Epidermal melanocyte (primary cell): Measurements from ENCODE around the gene FCHSD2.

Experiments
- DNase-seq: peaks from one replicate; pipeline ENCODE4 v3.0.0; 2011; ENCODE audit warnings: low spot score; ENCODE audit not compliant: insufficient read length

Gene FCHSD2

DNA sequence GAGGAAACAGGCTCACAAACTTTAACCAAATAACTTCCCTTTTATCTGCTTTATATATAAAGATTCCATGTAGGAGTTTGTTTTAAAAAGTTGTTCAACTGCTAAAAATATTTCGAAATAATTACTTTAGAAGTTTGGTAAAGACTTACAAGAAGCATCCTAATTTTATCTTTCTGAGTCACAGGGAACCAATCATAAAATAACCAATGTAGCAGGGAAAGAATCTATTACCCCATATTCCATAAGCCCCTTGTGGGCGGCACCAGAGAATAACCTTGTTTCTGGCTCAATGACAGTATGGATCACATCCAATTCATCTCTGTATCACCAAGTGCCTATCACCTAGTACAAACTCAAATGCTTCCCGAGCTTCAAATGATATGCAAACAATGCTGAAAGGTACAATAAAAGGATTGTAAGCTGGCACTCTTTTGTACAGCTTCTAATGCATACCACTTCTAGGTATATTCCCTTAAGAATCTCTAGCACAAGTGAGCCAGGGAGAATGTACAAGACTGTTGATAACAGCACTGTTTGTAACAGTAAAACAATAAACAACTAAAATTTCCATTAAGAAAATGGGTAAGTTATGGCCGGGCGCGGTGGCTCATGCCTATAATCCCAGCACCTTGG lies 169.5 kb downstream of the FCHSD2 start:
- no peak for DNase-seq

DNA sequence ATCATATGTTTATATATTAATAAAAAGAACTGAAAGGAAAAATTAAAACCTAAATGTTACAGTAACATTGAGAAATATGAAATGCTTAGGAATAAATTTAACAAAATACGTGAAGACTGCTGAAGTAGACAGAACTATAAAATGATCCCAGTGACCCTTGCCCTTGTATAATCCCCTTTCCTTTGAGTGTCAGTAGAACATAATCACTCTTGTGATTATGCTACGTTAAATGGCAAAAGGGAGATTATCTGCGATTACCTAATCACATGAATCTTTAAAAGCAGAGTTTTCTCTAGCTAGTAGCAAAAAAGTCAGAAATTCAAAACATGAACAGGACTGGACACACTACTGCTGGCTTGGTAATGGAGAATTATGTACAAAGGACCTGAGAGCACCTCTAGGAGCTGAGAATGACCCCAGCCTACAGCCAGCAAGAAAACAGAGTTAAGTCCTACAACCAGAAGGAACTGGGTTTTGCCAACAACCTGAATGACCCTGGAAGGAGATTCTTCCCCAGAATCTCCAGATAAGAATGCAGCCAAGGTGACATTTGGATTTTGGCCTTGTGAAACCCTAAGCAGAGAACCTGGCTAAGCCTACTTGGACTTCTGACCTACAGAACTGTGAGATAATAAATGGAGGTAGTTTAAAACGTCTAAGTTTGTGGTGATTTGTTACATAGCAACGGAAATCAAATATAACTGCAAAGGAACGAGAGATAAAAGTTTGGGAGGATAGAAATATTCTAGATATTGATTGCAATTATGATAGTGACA lies 170.7 kb downstream of the FCHSD2 start:
- no peak for DNase-seq

DNA sequence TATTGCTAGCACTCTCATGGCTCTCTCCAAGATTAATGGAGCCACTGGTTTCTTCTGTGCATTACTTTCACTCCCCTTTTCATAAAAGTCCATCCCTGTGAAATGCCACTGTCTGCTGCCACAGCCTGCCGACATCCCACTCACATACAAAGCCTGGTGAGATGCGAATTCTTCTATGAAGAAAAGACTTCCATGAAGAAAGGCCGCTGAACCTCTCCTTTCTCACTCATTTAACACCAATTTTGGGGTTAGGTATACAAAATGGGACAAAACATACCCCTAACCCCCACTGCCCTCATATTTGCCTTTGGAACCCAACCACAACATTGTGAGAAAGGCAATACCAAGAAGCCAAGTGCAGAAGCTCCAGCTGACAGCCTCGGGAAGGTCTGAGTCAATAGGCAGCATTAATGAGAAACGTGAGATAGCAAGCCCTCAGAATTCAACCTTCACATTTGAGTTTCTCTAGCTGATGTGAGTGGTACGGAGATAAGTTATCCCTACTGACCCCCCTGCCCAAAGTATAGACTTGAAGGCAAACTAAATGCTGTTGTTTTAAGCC lies 171.5 kb downstream of the FCHSD2 start:
- no peak for DNase-seq

DNA sequence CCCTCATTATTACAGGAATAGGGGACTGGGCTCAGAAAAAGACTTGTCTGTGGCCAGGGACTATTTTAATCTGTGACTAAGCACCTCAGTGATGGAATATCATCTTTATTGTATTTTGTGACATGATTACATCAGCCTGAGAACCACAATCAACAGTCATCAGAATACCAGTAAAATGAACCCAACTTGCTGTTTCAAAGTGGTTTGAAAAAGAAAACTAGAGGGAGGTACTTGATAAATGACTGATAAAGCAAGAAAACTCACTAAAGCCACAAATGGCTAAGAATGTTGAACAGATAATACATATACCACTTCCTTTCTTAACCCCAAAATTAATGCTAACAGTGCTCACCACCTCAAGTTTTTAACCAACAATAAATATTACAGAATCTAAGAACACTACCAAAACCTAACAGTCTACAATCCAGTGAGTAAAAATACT lies 172.2 kb downstream of the FCHSD2 start:
- DNase-seq = no peak

DNA sequence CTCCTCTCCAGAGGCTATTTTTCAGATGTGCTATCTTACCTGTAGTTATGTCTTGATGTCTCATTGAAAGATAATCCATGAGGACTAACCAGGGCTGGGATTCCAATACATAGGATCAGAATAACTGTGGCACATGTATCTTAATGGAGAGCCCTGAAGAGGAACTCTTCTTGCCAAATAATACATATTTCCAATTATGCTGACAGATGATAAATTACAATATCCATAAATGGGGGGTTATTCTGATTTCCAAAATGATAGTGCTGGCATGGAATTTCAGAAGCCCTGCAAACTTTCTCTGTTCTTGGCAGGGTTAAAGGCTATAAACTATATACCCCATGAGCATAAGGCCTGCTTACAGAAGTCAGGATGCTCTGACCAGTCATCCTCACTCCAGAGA lies 173.7 kb downstream of the FCHSD2 start:
- no peak for DNase-seq

DNA sequence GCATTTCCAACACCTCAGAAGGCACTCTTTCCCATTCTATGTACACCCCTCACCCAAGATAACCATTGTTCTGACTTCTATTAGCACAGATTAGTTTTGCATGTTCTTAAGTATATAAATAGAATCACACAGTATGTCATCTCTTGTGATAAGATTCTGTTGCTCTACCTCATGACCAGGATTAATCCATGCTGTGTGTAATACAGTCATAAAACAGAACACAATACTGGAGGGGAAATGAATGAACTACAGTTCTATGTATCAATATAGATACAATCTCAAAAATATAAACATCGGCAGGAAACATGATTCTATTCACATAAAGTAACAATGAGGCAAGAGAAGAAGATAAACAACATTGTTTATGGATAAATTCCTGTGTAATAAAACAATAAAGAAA lies 176.4 kb downstream of the FCHSD2 start:
- no peak for DNase-seq

DNA sequence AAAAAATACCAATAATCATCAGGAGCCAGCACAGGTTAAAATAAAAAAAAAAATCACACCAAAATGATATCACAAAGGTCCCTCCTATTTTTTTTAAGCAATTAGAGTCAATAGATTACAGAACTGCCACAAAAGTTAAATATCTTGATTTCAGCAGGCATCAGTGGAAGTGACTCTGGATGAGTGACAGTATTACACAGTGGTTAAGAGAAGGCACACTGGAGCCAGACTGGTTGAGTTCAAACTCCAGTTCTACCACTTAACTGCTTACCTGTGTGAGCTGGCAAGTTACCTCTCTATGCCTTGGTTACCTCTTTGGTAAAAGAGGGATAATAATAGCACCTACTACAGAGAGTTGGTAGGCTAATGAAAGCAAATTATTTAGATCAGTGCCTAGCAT lies 179.4 kb downstream of the FCHSD2 start:
- no peak for DNase-seq

DNA sequence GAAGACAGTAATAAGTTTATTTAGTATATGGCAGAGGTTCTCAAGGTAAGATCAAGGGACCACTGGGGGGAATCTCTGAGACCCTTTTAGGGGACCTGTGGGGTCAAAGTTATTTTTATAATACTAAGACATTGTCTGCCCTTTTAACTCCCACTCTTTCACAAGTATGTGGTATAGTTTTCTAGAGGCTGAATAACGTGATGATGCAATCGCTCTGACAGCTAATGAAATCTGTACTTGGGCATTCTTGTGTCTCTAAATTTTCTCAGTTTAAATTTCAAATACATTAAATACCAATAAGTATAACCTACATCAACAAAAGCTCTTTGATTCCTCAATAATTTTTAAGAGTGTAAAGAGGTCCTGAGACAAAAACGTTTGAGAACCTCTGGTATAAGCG lies 180.0 kb downstream of the FCHSD2 start:
- DNase-seq = no peak

DNA sequence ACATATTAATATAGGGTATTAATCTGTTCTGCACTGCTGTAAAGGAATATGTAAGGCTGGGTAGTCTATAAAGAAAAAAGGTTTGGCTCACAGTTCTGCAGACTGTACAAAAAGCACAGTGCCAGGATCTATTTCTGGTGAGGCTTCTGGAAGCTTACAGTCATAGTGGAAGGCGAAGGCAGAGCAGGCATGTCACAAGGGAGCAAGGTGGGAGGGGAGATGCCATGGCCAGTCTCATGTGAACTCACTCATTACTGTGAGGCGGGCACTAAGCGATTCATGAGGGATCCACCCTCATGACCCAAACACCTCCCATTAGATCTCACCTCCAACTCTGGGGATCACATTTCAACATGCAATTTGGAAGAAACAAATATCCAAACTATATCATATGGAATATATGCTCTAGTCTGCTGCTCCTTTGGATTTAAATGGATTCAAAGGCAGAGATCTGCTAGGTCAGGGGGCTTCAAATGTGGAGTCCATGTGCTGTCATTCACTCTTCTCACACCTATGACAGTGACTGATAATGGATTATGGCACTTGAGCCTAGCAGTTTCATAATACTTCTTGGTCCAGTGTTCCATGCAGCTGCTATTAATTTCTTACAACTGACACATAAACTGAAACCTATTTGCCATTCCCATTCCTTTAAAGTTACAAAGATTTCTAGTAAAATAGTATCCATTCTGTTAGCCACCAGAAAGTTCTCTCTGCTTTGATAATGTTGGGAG lies 182.0 kb downstream of the FCHSD2 start:
- DNase-seq = no peak

DNA sequence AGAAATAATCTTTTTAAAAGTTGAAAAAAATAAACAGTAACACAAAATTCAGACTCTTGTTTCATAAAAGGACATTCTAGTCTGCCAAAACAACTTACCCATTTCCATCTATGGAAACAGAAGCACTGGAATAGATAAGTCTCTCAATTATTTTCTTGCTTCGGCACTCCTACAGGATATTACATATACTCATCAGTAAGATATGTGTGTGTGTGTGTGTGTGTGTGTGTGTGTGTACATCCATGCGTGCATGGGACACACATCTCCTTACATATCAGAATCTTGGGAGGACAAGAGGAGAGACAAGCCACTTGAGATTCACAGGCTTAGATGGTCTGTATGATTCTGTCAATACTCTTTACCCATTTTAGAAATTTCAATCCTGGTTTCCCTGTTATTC lies 183.3 kb downstream of the FCHSD2 start:
- no peak for DNase-seq

DNA sequence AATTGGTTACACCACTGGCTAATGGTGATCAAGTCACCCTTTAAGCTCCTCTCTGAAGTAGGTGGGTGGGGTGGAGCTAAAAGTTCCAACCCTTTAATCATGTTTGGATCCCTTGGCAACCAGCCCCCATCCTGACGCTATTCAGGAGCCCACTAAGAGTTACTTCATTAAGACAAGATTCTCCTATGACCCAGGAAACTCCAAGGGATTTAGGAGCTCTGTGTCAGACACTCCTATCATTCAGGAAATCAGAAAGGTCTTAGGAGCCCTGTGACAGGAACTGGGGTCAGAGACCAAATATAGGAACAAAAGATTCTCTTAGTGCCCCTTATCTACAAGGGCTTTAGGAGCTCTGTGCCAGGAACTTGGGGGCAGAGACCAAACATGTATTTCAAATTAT lies 186.7 kb downstream of the FCHSD2 start:
- no peak for DNase-seq

DNA sequence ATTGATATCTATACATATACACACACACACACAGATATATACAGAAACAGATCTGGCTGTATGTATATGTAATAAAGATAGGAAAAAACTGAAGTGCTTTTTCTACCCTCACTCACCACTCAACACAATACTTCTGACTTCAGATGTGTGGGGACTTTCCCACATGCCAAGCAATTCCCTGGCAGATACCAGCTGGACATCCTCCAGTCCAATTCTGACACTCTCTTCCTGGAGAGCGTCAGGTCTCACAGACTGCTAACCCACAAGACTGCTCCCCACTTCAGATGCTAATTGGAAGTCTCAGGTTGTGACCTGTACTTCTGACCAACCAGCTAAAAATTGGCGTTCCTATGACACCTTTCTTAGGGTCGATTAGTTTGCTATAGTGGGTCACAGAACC lies 187.3 kb downstream of the FCHSD2 start:
- DNase-seq = no peak

DNA sequence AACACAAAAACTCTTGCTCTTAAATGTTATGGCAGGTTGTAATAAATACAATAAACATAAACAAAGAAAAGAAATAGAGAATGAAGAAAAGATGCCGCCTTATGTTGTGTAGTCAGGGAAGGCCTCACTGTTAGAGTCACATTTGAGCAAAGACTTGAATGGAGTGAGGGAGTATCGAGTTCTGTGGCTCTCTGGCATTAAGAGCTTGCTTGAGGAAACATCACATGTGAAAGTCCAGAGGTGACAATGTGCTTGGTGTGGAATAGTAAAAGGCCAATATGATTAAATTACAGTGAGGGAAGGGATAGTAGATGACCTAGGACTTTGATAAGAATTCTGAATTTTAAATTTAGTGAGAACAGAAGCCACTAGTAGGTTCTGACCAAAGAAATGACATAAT lies 188.5 kb downstream of the FCHSD2 start:
- DNase-seq = no peak

DNA sequence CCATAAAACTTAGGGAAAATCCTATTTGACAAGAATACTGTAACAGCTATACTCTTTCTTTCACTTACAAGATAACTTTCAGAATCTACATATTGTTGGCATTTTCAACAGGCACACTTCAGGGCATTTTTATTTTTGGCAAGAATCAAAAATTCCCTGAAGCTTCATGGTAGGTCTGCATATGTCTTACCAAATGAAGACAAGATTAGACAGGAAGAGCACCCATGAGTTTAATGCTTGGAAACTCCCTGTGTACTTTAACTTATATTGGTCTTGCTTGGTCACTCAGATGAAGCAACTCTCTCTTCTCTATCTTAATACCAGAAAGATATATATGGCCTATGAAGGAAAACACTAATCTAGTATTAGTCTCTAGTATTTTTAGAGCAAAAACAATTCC lies 190.2 kb downstream of the FCHSD2 start:
- DNase-seq = no peak

DNA sequence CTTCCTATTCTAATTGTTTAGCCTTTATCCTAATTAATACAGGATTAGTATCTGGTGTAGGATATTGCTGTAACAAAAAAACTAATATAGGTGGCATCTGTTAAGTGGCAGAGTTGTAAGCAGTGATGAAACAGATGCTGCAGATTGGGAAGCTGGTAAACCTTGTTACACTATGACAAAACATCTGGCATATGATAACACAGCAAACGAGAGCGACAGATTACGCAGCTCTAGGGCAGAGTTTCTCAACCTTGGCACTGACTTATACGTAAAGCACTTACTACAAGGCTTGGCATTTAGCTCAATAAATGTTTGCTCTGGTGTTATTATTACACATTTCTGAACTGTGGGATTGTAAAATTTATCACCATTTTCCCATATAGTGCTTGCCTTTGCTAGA lies 190.9 kb downstream of the FCHSD2 start:
- DNase-seq = no peak

DNA sequence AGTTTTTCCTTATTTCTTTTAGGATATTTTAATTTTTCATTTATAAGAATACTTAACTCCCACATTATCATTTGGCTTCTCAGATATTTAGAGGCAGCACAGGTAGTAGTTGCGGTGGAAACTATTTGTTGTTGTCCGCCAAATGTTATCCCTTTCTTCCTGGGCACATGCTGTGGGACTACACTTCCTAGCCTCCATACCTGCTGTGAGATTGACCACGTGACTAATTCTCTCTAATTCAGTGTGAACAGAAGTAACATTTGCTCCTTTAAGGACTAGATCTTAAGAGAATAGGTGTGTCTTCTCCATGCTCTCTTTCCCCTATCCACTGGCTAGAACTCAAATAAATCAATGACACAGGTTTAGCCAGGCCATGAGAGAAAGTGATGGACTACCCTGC lies 191.4 kb downstream of the FCHSD2 start:
- DNase-seq = no peak

DNA sequence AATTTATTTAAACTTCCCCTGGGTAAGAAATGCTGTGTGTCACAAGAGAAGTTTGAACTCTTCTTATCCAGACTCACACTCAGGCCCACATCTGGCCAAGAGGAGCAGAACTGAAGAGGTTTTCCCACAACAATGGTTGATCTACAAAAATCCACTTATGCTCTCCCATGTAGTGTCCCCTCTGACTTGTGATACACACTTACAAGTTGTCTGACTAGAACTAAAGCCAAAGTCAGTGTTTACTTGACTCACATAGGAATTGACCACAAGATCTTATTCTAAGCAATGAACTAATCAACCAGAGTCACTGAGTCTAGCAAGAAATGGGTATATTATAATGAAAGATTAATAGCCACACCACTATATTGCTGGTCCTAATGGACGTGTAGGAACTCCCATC lies 194.9 kb downstream of the FCHSD2 start:
- DNase-seq = no peak

DNA sequence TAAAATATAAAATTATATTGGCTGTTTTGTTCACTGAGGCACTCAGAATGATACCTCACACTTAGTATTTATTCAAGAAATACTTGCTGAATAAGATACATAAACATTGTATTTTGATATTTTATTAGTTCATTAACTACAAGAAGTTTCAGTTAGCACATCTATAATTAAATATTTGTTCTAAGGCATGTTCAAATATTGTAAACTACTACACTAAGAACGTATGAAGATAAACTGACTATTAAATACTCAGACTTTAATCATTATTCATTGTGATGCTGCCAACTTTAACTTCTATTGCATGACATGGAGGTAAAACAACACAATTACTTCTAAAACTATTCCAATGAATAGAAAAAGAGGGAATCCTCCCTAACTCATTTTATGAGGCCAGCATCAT lies 198.5 kb downstream of the FCHSD2 start:
- DNase-seq = no peak

DNA sequence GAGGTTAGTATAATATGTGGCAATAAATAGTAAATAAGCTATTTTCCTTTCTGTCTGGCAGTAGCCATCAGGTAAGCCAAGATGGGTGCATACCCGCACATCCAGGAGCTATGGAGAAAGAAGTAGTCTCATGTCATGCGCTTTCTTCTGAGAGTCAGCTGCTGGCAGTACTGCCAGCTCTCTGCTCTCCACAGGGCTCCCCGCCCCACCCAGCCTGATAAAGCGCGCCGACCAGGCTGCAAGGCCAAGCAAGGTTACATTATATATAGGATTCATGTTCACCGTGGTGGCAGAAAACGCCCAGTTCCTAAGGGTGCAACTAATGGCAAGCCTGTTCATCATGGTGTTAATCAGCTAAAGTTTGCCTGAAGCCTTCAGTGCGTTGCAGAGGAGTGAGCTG lies 201.7 kb downstream of the FCHSD2 start:
- no peak for DNase-seq

DNA sequence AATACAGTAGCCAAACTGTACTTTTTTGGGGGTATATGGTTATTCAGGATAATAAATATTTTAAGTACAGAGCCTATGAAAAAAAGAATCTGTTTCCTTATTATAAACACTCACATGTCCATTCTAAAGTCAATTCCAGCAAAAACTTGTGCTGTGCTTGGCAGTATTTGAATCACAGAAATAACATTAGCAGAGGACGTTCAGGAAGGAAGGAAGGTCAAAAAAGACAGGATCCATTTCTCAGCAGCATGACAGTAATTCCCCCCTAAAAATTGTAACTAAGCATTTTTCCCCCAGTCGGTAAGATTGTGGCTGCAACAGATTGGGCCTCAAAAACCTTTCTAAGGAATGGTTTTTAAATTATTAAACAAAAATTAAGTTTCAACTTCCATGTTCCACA lies 203.1 kb downstream of the FCHSD2 start:
- DNase-seq = no peak

DNA sequence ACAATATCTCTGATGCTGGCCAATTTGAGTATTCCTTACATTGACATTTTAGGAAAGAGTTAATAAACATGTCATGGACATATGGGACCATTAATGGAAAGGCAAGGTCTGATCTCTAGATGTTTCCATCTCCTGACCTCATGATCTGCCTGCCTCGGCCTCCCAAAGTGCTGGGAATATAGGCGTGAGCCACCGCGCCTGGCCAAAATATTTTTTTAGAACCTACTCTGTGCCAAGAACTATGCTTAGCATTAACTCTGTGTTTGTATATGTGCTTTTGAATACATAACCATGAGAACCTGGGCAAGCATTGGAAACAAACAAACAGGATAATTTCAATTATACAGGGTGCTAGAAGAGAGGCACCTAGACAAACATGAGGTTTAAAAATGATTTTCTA lies 204.7 kb downstream of the FCHSD2 start:
- DNase-seq = no peak

DNA sequence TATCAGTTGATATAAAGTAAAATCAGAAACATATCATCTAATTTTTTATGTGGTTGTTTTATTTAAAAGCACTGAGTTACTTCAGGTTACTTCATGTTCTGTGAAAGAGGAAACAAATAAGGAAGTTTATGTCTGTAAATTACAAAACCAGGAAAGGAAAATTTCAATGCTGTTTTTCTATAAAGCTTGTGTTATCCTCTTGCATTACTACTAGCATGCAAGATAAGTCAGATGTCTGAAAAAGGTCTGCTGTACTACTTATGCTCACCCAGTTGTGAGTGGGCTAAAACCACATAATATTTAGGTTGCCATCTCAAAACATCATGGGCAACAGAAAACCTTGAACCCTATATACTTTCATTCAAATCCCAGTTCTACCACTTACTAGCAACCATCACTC lies 206.4 kb downstream of the FCHSD2 start:
- no peak for DNase-seq
